Superior temporal gyrus (tissue), 1 donor: Measurements from ENCODE around the gene CTXN3.

Source experiments
- DNase-seq: peaks from one replicate; pipeline ENCODE4 v3.0.0-alpha.2; 2016; ENCODE audit errors: extremely low spot score

CTXN3 gene

GRCh38 chr5:127649018-127649439 lies at the start of gene CTXN3:
TSS of gene CTXN3 (plus strand) at chr5:127649082. CDS start at chr5:127657522, 8,440 bp downstream.
- DNase-seq: peak; percentile 17

DNA sequence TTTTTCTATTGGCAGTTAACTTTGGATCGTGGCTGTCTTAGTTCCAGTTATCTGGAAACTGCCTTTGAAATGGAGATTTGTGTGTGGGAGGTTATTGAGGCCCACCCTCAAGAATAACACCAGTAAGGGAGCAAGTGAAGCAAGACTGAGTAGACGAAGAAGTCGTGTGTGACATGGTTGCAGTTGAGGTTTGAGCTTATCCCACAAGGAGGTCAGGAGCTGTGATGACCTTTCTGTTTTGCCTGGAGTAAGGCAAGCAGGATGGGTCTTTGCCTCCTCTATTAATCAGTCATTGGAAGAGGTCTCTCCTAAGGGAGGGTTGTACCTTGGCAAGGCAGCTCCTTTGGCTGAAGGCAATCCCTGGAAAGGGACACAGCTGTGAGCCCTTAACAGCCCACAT lies 49.6 kb upstream of the CTXN3 start:
- no peak for DNase-seq

DNA sequence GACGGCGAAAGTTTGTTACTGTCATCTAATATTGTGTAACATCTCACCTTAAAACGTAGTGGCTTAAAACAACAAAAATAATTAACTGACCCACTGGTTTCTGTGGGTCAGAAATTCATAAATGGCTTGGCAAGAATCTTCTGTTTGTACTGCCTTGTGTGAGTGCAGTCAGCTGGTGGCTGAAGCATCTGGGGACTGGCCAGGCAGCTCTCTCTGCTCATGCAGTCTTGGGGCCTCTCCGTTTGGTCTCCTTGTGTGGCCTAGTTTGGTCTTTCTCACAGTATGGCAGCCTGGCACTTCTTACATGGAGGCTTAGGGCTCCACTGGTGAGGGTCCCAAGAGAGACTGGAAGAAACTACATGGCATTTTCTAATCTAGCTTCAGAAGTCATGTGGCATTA lies 49.0 kb upstream of the CTXN3 start:
- no peak for DNase-seq

DNA sequence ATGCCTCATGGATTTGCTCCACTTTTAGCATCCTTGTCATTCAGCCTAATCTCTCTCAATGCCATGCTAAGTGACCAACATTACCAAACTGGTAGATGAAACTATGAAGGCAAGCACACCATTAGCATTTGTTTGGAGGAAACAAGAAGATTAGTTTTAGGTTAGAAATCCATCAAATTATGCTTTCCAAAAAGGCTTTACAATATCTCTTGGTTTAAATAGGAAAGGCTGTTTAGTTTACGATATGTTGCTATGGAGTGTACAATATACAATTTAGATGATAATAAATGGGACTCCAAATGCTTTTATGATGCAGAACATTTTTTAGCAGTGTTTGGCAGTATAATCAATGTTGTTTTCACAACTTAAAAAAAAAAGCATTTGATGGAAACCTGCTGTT lies 47.8 kb upstream of the CTXN3 start:
- no peak for DNase-seq

GRCh38 chr5:127601601-127602000 lies 47.3 kb upstream of the CTXN3 start:
- DNase-seq: no peak

GRCh38 chr5:127602481-127602880 lies 46.4 kb upstream of the CTXN3 start:
- DNase-seq: no peak

- no peak for DNase-seq
Measured at GRCh38 chr5:127602896-127603844, 45.7 kb upstream of the CTXN3 start.

DNA sequence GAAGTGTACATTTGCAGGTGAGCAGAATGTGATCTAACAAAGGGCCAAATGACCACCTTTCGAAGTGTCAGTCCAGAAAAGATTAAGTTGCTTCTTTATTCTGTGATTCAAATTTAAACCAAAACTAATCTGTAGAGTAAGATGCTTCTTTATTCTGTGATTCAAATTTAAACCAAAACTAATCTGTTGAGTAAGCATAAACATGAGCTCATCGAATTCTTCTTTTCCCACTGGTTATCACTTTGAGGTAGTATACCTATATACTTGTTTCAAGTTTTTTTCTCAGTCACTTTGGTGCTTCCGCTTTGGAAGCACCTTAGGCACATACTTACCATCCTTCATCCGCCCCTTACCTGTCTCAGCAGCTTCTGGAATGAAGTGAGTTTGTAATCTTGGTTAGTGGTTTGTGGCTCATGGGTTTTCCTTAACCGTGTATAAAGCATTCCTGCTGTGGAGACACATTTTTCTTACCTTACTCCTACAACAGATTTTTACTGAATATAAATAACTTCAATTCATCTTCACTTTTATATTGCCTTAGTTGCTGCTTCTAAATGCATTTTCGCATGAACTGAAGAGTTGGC lies 40.7 kb upstream of the CTXN3 start:
- no peak for DNase-seq

DNA sequence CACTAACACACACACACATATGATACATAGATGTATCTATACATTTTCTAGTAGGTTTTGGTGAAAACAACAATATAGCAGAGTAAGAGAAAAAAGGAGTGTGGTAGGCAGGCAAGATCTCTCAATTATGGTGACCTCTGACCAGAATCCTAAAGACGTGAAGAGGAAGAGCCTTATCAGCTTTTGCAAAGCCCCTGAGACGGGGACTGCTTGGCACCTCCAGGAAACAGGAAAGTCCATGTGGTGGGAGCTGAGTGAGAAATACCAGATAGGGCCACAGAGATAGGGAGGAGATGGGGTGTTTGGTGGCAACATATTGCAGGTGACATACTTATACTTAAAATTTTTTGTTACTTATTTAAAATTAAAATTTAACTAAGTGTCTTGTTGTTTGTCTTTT lies 39.9 kb upstream of the CTXN3 start:
- DNase-seq: no peak

- no peak for DNase-seq
Measured at GRCh38 chr5:127609957-127610356, 38.9 kb upstream of the CTXN3 start.

DNA sequence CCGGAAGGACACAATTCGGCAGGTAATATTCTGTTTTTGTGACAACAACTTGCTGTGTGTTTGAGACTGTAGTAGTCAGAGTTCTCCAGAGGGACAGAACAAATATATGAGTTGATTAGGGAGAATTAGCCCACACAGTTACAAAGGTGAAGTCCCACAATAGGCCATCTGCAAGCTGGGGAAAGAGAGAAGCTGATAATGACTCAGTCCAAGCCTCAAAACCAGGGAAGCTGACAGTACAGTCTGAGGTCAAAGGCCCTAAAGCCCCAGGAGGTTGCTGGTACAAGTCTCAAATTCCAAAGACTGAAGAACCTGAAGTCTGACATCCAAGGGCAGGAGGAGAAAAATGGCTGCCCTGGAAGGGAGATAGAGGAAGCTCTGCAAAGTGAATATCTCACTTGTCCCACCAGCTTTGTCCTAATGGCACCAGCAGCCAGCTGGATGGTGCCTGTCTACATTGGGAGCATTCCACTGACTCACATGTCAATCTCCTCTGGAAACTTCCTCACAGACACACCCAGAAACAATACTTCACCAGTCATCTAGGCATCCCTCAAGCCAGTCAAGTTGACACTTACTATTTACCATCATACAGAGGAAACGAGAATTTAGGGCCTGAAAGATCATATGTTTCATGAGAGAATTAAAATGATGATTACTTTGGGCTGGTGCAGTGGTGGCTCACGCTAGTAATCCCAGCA lies 36.3 kb upstream of the CTXN3 start:
- DNase-seq: no peak

- no peak for DNase-seq
Measured at GRCh38 chr5:127615916-127616315, 33.0 kb upstream of the CTXN3 start.

GRCh38 chr5:127619908-127620479 lies 28.9 kb upstream of the CTXN3 start:
- no peak for DNase-seq

DNA sequence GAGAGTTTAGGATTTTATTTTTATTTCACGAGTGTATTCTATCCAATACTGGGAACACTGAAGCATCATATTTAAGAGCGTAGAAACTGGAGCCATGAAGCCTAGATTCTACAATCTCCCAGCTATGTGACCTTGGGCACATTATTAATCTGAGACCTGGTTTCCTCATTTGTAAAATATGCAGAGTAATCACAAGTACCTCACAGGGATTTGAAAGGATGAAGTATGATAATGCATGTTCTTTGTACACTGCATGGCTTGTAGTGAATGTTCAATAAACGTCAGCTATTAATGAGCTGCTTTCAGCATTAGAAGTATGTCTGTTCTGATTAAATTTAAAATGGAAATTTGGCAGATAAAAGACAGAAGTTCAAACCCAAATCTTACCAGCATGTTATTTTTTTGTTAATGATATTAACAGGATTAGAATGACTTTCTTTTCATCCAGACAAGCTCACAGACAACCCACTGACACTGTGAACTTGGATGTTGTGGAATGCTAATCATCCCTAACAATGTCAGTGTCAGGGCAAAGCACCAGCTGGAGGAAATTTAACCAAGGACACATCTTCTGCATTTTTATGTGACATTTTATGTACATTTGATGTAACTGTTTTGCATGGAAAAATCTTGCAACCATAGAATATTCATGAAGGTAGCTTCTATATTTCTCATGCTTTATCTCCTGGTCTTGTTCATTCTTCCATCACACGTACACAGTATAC lies 27.1 kb upstream of the CTXN3 start:
- DNase-seq: no peak

GRCh38 chr5:127634007-127634406 lies 14.9 kb upstream of the CTXN3 start:
- no peak for DNase-seq

- no peak for DNase-seq
Measured at GRCh38 chr5:127639828-127640227, 9.1 kb upstream of the CTXN3 start.

DNA sequence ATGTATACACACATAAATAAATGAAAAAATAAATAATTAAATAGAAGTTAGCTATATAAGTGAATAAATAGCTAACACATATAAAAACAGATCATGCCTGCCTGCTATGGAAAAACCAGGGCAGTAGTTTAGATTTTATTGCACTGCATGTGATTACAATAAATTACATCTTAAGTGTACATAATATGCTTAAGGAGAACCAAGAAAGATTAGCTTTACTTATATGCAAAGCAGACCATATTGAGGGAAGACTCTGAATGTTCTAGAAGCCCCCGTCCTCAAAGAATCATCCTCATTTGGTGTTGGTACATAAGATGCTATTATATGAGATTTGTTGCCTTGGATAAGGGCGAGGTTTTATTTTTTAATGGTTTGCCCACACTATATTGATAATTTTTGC lies 5.9 kb upstream of the CTXN3 start:
- DNase-seq: no peak

- no peak for DNase-seq
Measured at GRCh38 chr5:127643607-127644006, 5.3 kb upstream of the CTXN3 start.

DNA sequence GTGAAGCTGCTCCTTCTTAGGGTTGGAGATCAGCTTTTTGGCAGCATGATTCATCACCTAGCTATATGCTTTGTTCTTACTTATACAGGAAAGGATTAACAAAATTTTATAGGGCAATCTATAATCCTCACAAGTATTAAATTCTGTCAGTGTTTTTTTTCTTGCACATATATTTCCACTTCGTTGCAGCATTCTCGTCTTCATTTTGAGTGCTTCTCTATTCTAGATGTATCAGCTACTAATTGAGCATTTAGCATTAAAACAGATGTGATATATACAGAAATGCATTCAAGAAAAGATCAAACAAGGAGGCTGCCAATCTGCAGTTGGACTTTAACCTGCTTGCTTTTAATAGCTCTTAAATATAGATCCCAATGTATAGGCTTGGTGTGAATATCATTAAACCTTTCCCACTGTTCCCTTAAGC lies 3.6 kb upstream of the CTXN3 start:
- no peak for DNase-seq

- no peak for DNase-seq
Measured at GRCh38 chr5:127647361-127647958, 1.4 kb upstream of the CTXN3 start.

DNA sequence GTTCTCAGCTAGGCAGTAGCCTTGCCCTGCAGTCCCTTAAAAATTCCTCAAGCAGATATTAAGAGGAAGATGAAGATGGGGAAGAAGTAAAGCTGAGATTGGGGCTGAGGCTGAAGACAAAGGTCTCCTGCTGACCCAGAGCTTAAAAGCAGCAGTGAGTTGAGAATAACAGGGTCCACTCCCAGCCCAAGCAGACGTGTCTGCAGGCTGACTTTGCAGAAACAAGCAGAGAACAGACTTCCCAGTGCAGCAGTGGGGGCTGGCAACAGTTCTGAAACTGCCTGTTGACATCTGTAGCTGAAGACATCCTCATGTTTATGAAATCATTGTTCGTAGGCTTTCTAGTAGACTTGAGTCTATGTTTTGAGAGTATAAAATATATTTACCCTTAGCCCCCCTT lies 1.1 kb downstream of the CTXN3 start:
- no peak for DNase-seq
